ENCODE results near the gene C1QTNF6.

Gene C1QTNF6

DNA sequence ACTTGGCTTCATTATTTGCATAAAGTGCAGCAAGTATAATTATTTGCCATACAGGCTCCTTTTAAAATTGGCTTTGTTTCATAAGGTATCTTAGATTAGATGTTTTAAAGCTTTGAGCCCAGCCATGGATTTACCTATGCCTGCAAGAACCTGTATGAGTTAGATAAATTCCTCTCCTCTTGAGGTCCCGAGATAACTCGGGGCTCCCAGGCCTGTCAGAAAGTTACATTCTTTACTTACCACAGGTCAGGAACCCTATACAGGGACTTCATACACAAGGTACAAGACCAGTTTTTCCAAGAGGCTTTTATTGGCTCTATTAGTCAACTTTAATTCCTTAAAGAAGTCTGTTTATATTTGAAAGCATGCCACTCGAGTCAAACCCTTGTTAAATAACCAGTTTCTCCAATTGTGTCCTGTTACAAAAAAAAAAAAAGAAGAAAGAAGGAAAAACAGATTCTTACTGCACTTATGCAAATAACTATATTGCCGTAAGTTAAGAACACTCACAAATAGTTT is 2.3 kb upstream of the C1QTNF6 start:
- no peak for DNase-seq

DNA sequence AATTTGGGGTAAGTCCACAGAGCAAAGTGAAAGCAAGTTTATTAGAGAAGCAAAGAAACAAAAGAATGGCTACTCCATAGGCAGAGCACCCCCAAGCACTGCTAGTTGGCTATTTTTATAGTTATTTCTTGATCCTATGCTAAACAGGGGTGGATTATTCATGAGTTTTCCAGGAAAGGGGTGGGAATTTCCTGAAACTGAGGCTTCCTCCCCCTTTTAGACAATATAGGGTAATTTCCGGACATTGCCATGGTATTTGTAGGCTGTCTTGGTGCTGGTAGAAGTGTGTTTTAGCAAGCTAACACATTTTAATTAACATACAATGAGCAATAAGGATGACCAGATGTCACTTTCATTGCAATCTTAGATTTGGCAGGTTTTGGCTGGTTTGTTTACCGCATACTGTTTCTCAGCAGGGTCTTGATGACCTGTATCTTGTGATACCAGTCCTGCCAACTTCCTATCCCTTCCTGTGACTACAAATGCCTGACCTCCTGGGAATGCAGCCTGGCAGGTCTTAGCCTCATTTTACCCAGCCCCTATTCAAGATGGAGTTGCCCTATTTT is 937 bp upstream of the C1QTNF6 start:
- DNase-seq = peak in 1 of 2 donors; percentile 48

DNA sequence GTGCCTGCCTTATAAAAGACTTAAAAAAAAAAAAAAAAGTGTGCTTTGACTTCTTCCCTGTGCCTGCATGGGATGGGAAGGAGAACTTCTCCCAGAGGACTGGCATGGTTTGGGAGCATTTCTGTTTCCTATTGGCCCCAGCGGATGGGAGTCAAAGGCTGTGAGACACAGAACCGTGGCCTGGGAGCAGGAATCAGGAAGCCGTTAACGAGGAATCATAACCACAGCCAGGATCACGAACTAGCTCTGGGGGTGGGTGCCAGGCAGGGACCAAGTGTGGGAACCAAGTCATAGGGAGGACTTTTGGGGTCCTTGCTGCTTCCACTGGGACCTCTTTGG is 526 bp downstream of the C1QTNF6 start:
- no peak for DNase-seq

DNA sequence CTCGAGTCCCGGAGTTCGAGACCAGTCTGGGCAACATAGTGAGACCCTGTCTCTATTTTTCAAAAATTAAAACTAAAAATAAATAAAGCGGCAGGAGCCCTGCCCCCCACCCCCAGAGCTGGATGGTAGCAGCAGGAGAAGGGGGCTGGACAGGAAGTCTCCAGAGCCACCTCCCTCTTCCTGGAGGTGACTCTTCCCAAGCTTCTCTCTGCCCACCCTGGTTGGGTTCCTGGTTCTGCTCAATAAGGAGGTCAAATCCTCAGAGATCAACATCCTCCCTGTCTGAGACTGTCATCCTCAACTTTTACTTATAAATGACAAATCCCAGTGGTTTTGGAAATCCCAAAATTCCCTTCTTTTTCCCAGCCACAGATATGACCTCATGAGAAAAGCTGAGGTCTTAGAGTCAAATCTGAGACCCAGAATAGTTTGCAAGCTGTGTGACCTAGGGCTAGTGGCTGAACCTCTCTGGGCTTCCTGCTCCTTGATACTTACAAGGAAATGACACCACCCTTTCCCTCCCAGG is 987 bp downstream of the C1QTNF6 start:
- no peak for DNase-seq

DNA sequence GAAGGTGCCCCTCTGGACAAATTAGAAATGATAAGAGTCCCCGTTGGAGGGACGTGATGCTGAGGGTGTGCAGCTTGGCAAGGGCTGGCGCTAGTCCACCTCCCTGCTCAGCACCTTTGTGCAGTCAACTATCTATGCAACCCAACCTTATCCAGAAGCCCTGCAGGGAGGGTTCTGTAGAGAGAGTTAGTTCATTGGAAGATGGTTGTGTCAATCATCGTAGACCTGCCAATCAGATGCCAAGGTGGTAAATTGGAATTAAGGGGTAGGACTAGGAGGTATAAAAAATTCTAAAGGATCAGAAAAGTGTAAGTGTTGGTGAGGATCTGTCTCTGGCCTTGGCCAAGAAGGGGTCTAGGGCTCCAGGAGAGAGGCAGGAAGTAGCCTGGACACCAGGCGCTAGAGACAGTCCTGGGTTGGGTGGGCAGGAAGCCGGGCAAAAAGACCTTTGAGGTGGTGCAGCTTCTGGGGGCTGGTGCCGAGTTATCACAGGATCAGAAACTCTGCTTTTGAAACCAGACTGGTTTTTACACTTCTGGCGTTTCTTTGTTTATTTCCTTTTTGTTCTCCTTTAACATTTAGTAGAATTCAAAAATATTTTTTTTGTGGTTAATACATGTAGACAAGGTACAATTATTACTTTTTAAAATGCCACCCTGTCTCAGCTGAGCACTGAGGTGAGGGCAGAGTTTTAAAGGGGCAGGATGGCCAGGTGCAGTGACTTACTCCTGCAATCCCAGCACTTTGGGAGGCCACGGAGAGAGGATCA is 1.6 kb downstream of the C1QTNF6 start:
- DNase-seq = peak; percentile 63 to 89

DNA sequence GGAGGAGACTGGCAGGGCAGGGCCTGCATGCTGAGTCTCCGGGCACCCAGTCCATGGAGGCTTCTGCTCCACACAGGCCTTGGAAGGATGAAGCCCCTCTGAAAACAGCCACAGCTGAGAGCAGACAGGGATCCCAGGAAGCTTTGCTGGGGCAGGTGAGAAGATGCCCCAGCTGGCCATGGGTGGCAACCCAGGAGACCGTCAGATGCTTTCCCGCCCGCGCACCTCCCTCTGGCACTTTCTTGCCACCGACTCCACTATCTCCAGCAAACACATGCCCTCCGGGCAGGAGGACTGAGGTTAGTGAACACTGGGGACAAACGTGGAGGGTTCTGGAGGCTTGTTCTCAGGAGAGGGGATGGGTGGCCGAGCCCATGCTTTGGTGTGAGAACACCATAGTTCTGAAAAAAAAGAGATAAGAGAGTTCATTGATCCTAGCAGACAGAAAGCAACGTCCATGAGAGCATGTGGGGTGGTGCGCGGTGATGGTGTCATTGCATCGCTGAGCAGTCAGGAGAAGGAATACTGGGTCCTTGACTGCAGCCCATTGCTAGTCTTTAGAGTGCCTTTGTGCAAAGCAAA is 2.3 kb downstream of the C1QTNF6 start:
- DNase-seq = no peak

DNA sequence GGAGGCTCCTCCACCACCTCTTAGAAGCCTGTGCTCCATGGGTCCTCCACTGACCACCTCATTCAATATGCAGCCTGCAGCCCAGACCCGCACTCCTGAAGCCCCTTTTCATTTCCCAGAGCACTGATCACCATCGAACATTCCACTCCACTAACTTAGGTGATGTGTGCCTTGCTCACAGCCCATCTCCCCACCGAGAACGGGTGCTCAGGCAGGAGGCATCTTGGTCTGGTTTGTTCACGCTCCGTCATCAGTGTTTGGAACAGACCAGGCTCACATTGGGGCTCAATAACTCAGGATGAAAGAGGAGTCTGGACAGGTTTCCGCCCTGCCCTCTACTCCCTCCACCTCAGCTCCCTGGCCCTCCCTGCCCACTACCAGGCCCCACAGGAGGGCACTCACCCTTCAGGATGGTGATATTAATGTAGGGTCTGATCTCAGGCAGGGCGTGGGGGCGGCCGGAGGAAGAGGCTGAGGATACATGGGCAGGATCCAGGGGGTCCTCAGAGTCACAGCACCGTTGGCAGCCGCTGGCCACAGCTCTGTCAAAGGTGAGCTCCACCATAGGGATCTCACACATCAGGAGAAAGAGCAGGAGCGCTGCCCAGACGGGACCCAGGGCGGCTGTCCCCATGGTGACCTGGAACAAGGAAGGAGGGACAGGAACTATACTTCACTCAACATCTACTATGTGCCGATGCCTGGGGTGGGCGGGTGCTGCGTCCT is 3.1 kb downstream of the C1QTNF6 start:
- no peak for DNase-seq

DNA sequence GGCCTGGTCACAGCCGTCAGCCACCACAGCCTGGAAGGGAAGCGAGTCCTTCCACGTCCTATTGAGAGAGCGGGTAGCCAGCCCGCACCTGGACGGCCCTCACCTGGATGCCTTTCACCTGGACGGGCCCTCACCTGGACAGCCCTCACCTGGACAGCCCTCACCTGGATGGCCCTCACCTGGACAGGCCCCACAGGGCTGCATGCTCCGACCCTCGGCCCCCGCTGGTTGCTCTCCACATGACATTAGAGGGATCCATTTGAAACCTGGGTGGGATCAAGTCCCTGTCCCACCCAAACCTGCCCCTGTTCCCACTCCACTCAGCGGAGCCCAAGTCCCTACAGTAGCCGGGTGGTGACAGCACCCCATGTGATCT is 3.7 kb downstream of the C1QTNF6 start:
- no peak for DNase-seq

DNA sequence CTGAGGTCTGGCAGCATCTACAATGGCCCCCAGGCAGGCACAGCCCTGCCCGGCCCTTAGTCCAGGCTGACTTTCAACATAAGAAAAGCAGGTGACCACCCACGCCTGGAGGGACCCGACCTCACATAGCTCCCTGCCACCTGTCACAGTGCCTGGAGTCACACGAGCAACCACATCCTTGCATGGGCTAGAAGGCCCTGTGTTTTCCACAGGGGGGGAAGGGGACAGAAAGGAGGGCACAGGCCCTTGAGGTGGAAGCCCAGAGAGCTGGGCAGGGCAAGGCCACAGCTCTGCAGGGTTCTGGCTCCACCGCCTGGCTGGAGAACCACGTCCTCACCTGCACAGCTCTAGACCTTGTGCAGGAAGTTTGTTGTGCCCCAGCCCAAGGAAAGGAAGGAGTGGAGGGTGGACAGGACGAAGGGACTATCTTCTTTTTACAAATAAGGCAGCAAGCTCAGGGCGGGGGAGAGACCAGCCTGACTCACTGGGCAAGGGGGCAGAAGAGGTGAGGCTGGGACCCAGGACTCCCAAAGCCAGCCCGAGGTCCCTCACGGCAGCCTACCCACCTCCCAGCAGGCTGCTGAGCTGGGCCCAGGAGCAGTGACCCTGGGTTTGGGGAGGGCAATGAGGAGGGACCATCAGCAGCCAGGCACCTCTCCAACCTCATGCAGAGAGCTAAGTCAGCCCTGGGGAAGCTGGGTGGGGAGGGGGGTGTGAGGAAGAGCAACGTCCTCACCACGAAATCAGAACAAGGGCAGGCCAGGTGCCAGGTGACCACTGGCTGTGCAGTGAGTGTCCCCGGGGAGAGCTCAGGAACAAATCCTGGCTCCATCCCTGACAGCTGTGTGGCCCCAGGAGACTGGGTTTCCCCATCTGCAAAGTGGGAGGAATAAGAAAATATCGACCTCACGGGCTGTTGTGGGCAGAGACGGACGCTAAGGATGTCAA is 4.3 kb downstream of the C1QTNF6 start:
- DNase-seq = no peak

DNA sequence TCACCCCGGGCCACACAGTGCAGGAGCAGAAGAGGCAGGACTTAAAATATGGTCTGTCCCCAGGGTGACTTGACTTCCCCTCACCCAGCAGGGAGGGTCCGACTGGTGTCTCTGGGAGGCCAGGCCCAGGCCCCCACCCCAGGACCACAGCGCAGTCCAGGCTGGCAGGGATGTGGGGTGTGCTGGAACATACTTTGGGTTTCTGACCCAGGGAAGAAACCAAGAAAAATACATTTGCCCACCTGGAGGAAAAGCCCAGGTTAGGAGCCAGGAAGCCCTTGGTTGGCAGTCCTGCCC is 5.2 kb downstream of the C1QTNF6 start:
- DNase-seq = no peak

DNA sequence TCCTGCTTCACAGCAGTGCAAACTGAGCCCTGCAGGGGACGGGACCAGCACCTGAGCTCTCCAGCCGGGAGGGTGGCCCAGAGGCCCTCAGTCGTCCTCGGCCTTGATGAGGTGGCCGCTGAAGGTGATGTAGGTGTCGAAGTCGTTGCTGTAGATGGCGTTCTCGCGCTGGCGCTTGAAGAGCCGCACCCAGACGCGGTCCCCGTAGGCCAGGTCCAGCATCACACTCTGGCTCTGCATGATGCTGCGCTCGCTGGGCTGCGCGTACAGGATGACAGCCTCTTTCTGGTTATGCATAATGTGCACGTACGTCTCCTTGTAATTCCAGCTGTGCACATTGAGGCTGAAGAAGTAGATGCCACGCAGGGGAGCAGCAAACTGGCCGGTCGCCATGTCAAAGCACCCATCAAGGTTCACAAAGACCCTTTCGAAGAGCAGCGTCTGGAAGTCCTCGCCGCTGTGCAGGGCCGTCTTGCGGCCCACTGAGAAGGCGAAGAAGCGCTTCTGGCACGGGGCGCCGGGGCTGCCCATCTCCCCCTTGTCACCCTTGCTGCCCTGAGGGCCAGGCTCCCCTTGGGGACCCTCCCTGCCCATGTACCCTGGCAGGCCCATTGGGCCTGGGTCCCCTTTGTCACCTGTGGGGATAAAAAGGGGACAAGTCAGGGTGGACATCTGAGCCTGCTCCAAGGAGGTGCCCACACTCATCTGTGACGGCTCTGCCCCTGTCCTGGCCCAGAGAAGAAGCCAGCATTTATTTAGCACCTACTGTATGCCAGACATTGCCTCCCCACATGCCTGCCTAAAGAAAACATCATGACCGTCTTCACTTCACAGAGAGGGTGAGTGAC is 5.7 kb downstream of the C1QTNF6 start:
- DNase-seq = no peak

DNA sequence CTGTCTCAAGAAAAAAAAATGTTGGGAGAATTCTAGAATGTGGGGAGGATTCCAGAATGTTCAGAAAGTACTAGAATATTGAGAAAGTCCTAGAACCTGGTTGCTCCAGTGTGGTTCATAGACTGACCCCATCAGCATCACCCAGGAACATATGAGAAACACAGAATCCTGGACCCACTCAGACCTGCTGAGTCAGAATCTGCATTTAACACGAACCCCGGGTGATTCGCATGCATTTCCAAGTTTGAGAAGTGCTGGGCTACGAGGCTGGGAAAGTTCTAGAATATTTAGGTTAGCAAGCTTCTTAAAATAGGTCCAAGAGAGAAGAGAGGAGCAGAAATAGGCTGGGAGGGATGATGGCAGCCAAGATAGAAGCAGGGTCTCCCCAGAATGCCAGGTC is 6.4 kb downstream of the C1QTNF6 start:
- no peak for DNase-seq

DNA sequence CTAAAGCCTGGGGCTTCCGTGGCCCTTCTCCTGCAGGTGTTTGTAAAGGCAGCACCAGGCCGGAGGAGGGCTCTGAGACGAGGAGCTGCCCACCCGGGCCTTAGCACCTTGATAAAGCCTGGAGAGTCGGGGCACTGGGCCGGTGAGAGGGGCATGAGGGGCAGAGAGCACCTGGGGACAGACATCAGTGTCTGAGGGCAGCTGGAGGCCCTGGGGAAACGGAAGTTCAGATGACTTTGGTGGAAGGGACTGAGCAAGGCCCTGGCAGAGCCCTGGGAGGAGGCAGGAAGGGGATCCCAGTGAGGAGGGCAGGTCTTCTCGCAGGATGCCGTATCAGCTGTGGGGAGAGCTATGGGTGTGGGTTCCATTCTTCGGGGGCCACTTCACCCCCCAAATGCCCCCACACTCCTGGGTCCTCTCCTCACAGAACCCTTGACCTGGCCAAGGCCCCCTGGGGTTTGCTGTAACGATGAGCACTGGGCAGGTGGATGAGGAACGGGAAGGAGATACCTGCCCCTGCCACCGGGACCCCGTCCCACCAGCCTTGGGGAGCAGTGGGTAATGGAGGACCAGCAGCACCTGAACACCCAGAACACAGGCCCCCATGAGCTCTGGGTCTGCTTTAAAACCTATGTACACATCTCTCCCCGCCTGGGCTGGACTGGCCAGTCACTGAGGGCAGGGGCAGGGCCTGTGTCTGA is 7.4 kb downstream of the C1QTNF6 start:
- no peak for DNase-seq

DNA sequence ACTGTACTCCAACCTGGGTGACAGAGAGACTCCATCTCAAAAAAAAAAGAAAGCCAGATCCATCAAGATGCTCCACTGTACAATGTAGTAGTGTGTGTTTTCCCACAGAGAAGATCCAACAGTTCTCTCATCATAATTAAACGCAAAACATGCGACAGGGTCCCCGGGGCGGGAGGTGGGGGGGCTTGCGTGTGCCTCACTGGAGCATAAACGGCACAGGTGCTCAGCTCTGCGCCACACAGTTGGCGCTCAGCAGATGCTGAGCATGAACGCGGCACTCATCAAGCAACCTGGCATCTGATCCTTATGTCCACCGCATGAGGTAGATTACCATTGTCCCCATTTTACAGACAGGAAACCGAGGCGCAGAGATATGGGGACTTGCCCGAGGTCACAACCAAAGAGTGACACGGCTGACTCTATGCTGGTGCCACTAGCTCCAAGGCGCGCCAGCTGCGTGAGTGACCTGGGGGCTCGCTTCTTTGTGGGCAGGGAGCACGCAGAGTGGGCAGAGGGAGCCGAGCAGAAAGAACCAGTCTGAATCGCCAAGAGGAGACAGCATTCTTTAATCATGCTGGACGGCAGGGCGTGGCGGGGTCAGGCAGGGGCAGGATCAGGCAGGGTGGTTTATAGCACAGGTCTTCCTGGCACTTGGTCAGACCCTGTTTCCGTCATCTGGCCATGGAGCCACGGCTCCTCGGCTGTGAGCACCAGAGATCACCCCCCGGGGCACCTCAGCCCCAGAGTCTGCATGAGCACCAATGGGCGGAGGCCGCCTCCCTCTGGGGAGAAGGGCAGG is 8.2 kb downstream of the C1QTNF6 start:
- DNase-seq = no peak

DNA sequence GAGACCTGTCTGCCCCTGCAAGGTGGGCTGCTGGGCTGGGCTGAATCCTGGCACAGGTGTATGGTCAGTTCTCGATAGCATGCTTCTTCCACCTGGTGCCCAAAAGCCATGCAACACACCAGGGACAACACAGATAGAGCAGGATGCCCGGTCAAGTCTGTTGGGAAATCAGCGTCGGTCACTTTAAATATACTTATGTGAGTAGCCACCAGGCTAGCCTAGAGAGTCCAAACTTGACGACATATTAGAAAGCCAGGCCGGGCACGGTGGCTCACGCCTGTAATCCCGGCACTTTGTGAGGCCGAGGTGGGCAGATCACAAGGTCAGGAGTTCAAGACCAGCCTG is 8.9 kb downstream of the C1QTNF6 start:
- no peak for DNase-seq

DNA sequence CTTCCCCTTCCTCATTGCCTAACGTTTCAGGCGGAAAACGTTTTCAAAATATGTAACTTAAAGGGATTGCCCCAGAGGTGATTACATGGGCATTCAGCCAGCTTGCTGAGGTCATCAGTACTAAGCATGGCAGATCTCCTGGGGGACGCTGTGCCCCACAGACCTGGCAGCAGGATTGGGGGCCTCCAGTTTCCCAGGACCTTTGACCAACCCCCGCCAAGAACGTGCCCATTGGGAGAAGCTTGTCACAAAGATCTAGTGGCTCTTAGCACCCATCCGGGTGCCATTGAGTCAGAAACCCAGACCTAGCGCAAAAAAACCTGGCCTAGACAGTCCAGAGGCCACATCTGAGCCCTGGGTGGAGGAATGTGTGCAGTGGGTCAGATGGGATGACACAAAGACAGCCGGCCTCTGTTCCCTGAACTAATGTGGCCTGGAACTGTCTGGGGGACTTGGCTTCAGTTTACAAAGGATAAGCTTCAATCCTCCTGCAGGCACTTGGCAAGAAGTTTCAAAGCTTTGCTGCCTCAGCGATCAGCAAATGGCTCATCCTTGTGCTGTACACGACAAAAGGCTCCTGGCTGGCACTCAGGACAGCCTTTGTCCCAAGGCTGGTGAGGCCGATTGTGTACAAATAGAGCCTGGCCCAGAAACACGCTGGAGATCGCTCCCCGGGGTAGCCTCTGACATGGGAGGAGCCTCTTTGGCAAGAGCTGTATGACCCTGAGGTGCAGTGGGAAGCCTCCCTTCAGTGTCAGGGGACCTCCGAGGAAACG is 9.5 kb downstream of the C1QTNF6 start:
- DNase-seq = no peak

DNA sequence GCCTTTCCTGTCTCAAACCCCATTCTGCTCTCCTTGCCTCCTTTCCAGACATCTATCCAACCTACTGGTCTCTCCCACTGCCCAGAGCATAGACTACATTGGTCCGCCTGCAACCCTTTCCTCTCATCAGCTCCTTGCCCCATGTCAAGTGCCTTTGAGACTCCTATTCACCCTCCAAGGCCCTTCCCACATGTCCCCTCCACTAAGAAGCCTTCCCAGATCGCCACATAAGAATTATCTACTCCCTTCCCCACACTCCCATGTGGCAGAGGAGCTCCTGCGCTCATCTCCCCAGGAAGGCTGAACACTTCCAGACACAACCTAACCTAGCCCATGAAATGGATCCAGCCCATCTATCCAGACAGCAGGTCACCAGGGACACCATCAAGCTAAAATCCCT is 10.3 kb downstream of the C1QTNF6 start:
- DNase-seq = no peak

DNA sequence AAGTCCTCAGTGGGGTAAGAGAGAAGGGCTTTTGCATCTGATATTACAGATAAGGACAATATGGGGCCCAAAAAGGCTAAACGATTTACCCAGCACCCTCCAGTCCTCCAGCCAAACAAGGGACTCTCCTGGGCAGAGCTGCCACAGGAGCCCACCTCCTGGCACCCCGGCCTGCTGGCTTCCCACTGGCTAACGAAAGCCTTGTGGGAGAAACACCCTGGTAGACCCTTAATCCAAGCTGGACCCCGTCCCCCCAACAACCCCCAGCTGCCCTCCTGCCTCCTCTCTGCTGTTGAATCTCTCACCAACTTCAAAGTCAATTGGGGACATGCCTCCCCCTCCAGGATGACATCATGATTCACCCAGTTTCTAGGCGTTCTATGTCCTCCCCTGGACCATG is 10.8 kb downstream of the C1QTNF6 start:
- DNase-seq = no peak

DNA sequence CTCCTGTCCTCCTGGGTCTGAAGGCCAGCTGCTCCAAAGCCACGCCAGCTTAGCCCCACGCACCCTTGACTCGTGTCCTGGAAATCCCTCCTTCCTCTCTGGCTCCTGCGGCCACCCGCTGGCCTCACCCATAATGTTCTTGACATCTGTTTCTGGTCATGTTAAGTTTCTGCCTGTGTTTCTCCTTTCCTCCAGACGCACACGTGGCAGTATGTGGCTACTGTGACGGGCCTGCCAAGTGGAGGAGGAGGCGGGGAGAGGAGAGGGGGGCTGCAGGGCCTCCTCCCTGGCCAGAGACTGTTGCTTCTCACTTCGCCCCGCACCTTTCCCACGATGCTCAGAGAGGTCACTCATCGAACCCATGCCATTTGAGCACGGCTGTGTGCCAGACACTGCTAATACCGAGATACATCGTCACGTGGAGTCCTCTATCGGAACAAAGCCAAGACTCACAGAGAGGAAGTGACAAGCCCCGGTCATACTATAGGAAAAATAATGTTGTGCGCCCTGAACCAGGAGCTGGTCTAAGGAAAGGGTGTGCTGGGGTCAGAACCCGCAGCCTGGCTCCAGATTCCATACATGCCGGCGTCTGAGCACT is 11.5 kb downstream of the C1QTNF6 start:
- peak in 1 of 2 donors; percentile 22 for DNase-seq
